NCI-H2029 treated with DMSO at 0.1 percent for 48 hours (cell line): ENCODE results near the gene ARVCF.

ENCODE experiments used
- DNase-seq: peaks from one replicate; lab custom pipeline; 2025; lab: John Stamatoyannopoulos, UW

ARVCF gene, protein sequence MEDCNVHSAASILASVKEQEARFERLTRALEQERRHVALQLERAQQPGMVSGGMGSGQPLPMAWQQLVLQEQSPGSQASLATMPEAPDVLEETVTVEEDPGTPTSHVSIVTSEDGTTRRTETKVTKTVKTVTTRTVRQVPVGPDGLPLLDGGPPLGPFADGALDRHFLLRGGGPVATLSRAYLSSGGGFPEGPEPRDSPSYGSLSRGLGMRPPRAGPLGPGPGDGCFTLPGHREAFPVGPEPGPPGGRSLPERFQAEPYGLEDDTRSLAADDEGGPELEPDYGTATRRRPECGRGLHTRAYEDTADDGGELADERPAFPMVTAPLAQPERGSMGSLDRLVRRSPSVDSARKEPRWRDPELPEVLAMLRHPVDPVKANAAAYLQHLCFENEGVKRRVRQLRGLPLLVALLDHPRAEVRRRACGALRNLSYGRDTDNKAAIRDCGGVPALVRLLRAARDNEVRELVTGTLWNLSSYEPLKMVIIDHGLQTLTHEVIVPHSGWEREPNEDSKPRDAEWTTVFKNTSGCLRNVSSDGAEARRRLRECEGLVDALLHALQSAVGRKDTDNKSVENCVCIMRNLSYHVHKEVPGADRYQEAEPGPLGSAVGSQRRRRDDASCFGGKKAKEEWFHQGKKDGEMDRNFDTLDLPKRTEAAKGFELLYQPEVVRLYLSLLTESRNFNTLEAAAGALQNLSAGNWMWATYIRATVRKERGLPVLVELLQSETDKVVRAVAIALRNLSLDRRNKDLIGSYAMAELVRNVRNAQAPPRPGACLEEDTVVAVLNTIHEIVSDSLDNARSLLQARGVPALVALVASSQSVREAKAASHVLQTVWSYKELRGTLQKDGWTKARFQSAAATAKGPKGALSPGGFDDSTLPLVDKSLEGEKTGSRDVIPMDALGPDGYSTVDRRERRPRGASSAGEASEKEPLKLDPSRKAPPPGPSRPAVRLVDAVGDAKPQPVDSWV

DNA sequence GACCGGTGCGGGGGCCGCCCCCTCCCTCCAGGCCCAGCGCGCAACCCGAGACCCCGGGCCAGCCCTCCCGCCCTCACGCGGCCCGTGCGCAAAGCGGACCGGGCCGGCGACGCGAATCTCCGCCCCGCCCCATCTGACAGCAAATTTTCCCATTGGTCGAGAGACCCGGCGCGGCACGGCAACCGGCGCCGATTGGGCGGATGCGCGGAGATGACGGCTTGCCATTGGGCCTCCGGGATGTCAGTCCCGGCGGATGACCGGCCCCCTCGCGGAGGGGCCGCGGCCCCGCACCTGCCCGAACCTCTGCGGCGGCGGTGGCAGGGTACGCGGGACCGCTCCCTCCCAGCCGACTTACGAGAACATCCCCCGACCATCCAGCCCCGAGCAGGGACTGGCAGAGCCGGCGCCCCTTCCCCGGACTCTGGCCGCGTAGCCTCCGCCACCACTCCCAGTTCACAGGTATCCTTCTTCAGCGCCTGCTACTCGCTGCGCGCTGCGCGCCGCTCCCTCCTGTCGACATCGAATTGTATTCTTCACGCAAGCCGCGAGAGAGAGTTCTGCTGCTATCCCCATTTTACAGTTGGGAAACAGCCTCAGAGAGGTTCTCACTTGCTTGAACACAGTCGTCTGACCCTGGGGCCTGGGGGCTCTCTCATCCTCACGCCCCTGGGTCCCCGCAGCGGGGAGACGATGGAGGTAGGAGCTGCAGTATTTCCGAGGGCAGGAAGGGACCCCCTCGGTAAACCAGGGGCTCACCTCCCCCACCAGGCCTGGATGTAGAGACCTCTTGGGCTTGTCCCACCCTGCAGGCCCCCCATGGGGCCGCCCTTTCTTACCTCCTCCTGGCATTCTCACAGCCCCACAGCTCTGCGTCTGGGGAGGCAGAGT is at the start of gene ARVCF:
TSS of gene ARVCF (minus strand) at position 90 of the 888 bp plus-strand sequence. CDS start 26,029 bp downstream, outside the sequence.
- DNase-seq: peak; percentile 63

GRCh38 chr22:20065896-20066616 is 49.4 kb upstream of the ARVCF start:
- no peak for DNase-seq

DNA sequence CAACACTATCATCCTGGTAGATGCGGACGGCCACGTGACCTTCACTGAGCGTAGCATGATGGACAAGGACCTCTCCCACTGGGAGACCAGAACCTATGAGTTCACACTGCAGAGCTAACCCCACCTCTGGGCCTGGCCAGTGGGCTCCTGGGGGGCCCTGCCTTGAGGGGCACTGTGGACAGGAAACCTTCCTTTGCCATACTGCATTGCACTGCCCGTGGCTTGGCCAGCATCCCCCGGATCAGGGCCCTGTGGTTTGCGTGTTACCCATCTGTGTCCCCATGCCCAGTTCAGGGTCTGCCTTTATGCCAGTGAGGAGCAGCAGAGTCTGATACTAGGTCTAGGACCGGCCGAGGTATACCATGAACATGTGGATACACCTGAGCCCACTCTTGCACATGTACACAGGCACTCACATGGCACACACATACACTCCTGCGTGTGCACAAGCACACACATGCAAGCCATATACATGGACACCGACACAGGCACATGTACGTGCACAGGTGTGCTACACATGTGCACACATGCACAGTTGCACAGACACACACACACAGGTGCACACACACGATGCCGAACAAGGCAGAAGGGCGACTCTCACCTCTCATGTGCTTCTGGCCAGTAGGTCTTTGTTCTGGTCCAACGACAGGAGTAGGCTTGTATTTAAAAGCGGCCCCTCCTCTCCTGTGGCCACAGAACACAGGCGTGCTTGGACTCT is 48.1 kb upstream of the ARVCF start:
- DNase-seq: no peak

DNA sequence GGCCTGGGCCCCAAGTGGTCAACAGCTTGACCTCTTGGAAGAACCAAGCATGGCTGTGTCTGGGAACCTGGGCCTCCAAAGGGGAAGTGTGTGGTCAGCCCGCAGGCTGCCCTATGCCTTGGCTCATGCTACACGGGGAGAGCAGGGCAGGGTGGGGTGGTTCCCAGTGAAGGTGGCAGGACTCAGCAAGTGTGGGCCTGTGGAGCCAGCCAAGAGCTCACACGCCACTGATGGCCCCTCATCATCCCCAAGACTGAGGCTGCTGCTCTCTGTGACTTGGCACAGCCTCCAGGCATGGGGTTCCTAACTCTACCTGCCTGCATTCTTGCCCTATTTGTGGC is 47.5 kb upstream of the ARVCF start:
- DNase-seq: no peak

- no peak for DNase-seq
These were observed 46.9 kb upstream of the ARVCF start for GRCh38 chr22:20063271-20064139.

DNA sequence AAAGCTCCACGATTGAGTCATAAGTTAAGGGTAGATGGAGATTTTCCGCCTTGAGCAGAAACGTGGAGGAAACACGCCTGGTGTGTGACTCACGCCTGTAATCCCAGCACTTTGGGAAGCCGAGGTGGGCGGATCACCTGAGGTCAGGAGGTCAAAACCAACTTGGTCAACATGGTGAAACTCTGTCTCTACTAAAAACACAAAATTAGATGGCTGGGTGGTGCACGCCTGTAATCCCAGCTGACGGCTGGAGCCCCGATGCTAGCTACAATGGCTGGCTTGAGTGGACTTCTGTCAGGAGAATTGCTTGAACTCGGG is 46.1 kb upstream of the ARVCF start:
- no peak for DNase-seq

DNA sequence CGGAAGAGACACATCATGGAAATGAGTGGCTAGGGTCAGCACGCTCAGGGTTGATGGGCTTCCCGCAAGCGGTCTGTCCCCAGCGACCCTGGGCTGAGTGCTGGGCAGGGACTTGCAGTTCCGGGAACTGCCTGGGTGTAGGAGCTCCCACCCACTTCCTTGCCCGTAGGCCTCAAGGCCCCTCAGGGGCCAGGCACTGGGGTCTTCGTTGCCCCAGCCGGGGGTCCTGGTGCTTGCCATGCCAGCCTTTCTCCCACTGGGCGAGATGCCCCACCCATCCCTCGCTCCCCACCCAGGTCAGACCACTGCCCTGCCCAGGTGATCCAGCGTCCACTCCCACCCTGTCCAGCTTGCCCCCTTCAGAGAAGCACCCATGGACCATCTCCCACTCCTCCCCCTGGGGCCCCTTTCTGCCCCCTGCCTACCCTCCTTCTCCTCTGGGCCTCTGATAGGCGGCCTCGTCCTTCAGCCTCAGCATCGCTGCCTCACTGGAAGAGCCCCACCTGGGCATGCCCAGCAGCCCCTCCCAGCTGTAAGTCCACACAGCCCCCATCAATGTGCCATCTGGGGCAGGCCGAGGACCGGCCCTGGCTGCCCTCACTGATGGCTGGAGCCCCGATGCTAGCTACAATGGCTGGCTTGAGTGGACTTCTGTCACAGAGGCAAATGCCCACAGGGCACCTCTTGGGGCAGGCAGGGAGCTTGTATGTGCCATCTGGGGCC is 45.6 kb upstream of the ARVCF start:
- no peak for DNase-seq

GRCh38 chr22:20061481-20061861 is 44.8 kb upstream of the ARVCF start:
- DNase-seq: no peak

DNA sequence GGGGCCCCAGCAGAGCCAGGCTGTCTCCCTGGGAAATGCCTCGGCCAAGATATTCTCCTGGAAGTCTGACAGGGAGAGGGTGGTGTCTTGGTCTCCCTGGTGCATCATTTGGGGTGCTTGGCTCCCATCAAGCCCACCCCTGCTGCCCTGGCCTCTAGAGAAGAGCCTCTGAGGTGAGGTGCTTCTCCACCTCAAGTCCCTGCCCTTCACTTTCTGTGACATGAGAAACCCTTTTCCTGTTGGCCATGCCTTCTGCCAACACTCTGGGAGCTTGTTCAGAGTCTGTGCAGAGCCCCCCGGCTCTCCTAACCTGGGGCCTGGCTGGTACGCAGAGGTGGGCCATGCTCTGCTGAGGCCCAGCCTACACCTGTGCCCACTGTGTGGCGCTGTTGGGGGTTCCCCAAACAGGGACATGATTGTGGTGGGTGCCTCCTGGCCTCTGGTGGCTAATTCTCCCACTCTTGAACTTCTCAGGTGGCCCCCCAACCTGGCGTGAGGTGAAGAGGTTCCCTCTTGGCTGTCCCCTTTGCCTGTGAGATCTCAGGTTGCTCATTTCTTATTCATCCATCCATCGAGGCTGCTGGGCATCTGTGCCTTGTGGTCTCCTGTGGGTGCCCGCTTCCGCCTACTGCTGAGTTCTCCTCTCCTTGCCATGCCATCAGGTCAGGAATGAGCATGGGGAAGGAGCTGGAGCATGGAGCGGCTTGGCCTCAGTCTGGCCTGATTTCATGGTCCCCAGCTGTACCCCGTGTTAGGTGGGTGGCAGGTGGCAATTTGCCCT is 44.3 kb upstream of the ARVCF start:
- DNase-seq: no peak

GRCh38 chr22:20058989-20059770 is 42.6 kb upstream of the ARVCF start:
- DNase-seq: no peak

- DNase-seq: no peak
These were observed 41.1 kb upstream of the ARVCF start for GRCh38 chr22:20057596-20058268.

DNA sequence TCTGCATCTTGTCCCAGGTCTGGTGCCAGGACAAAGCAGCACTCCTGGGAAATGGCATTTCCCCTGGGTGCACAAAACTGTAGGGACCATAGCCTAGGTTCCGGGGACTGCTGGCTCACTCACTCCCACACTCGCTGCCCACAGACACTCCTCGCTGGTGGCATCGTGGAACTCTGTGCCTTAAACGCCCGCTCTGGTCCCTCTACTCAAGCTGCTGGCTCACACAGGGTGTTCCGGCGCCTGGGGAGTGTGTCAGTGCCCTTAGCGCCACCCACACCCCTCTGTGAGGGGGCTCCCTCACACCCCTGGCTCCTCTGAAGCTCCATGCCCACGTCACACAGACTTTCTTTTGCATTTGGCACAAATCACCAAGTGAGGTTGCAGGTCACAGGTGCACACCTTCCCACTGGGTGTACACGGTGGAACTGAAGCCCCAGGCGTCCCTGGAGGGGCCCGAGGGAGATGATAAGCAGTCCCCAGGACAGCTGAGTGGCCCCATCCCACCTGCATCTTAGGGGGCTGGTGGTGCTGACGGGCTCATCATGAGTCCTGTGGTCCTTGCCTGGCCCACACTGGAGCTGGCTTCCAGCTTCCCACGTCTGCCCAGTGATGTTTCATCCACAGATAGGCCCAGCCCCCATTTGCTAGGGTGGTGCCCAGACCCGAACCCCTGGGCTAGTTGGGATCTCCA is 40.2 kb upstream of the ARVCF start:
- no peak for DNase-seq

DNA sequence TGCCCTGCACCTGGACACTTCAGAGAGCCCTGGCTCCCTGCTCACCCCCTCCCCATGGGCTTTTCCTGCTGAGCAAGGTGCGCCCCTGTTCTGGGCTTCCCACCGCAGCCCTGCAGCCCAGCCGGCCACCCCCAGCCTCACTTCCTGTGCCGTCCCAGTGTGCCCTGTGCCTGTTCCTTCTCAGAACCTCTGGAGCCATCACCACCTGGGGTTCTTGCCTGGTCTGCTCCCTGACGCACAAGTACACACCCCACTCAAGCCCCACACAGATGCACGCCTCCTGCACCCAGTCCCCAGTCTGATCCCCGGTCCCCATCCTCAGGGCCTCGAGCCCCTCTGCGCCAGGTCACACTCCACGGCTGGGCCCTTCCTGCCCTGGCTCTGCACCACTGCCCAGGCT is 39.5 kb upstream of the ARVCF start:
- DNase-seq: no peak

GRCh38 chr22:20055654-20056053 is 39.0 kb upstream of the ARVCF start:
- no peak for DNase-seq

DNA sequence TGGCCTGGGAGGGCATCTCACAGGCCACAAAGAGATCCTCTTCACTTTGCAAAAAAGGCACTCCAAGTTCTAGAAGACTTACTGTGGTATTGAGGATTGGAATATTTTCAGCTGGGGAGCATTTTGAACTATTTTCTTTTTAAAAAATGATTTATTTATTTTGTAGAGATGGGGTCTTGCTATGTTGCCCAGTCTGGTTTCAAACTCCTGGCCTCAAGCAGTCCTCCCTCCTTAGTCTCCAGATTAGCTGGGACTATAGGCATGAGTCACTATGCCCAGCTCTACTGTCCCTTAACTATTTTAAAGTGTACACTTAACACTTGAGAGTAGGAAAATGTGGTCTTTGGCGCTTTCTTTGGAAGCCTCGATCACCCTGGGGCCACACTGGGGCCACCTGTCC is 38.5 kb upstream of the ARVCF start:
- DNase-seq: no peak

GRCh38 chr22:20054485-20054884 is 37.9 kb upstream of the ARVCF start:
- no peak for DNase-seq
